ENCODE measurements around the gene TRIOBP. TPM values are rescaled to one million over a fixed set of nuclear protein-coding genes. Genes with fewer than 3 reads are reported as not detected.

TRIOBP gene
- total and polyA plus RNA-seq, 2 donors from 2014 or later: 32.1 to 125 TPM

- Histone ChIP-seq H3K27me3 (ENCODE audit: control insufficient read depth, insufficient read depth, low read length) (no peaks in the 10 kb centered on the region), H3K27ac (ENCODE audit: low read depth in 2 of 2, low read length in 2 of 2) (peak within 1 kb of the TSS; percentile 67 to 71), H3K36me3 (ENCODE audit: control insufficient read depth in 2 of 3, insufficient read depth in 3 of 3, low read length in 3 of 3) (peaks cover 0 to 29% (median 16%) of the 10 kb centered on the region in 3 donors), H3K4me1 (ENCODE audit: control insufficient read depth in 2 of 3, insufficient read depth in 2 of 3, low read depth in 1 of 3, low read length in 3 of 3) (peaks cover 0 to 11% (median 0%) of the 10 kb centered on the region in 3 donors), H3K9ac (ENCODE audit: low read length in 3 of 3) (peak within 1 kb of the TSS; percentile 41 to 96 (median 63)), H3K4me3 (ENCODE audit: low read length in 3 of 3) (peak within 1 kb of the TSS; percentile 67 to 99 (median 98)), H3K9me3 (ENCODE audit: control insufficient read depth in 2 of 3, insufficient read depth in 1 of 3, low read length in 3 of 3) (no peaks in the 10 kb centered on the region)
- DNase-seq: peak; percentile 89 to 95 (median 93)
- intact Hi-C loops (cut with DNase I): no loop called here
- TF ChIP-seq CTCF (IDR thresholded peaks at IDR 0.05; ENCODE audit: borderline replicate concordance, extremely low read depth, insufficient read depth): no peak
- FAIRE-seq: no peak
Measured at GRCh38 chr22:37686002-37686982, 10.6 kb upstream of the TRIOBP start, which contains the start of gene NOL12. NOL12 (plus strand) TSS chr22:37686343; CDS start chr22:37686393, 50 bp downstream.

- no peaks in the 10 kb centered on the region for H3K27me3 ChIP-seq (ENCODE audit: control insufficient read depth, insufficient read depth, low read length)
- H3K4me1 ChIP-seq (ENCODE audit: control insufficient read depth in 2 of 3, insufficient read depth in 2 of 3, low read depth in 1 of 3, low read length in 3 of 3): peaks cover 0 to 9% (median 0%) of the 10 kb centered on the region in 3 donors
- intact Hi-C loops (cut with DNase I): no loop called here
- H3K36me3 ChIP-seq (ENCODE audit: control insufficient read depth in 2 of 3, insufficient read depth in 3 of 3, low read length in 3 of 3): peaks cover 0 to 42% (median 22%) of the 10 kb centered on the region in 3 donors
- TF ChIP-seq CTCF (IDR thresholded peaks at IDR 0.05; ENCODE audit: borderline replicate concordance, extremely low read depth, insufficient read depth): no peak
- FAIRE-seq (no peak), DNase-seq (no peak)
- H3K27ac ChIP-seq (ENCODE audit: low read depth in 2 of 2, low read length in 2 of 2): no peak overlapping the region
- no peaks in the 10 kb centered on the region for H3K9me3 ChIP-seq (ENCODE audit: control insufficient read depth in 2 of 3, insufficient read depth in 1 of 3, low read length in 3 of 3)
- no peak overlapping the region for H3K4me3 ChIP-seq (ENCODE audit: low read length in 3 of 3)
- no peak overlapping the region for H3K9ac ChIP-seq (ENCODE audit: low read length in 3 of 3)
Measured at GRCh38 chr22:37690407-37690806, 6.4 kb upstream of the TRIOBP start.

GRCh38 chr22:37690901-37691504 lies 5.8 kb upstream of the TRIOBP start:
- DNase-seq (no peak), FAIRE-seq (no peak)
- H3K9ac ChIP-seq (ENCODE audit: low read length in 3 of 3): no peak overlapping the region
- peaks cover 0 to 9% (median 0%) of the 10 kb centered on the region in 3 donors for H3K4me1 ChIP-seq (ENCODE audit: control insufficient read depth in 2 of 3, insufficient read depth in 2 of 3, low read depth in 1 of 3, low read length in 3 of 3)
- TF ChIP-seq CTCF (IDR thresholded peaks at IDR 0.05; ENCODE audit: borderline replicate concordance, extremely low read depth, insufficient read depth): no peak
- no peak overlapping the region for H3K27ac ChIP-seq (ENCODE audit: low read depth in 2 of 2, low read length in 2 of 2)
- H3K4me3 ChIP-seq (ENCODE audit: low read length in 3 of 3): no peak overlapping the region
- H3K9me3 ChIP-seq (ENCODE audit: control insufficient read depth in 2 of 3, insufficient read depth in 1 of 3, low read length in 3 of 3): no peaks in the 10 kb centered on the region
- intact Hi-C loops (cut with DNase I): no loop called here
- peaks cover 0 to 42% (median 22%) of the 10 kb centered on the region in 3 donors for H3K36me3 ChIP-seq (ENCODE audit: control insufficient read depth in 2 of 3, insufficient read depth in 3 of 3, low read length in 3 of 3)
- H3K27me3 ChIP-seq (ENCODE audit: control insufficient read depth, insufficient read depth, low read length): no peaks in the 10 kb centered on the region

Data from kidney (tissue), 14 donors.